PC-9 (cell line): ENCODE measurements around the gene COL4A1. TPM values are rescaled to one million over a fixed set of nuclear protein-coding genes. Genes with fewer than 3 reads are reported as not detected.

Experiments
- BruUV-seq: library from RNA; stranded (reverse); fragments of 400-500 nt; replicated peaks from 2 replicates; lab custom pipeline; 2021; lab: Mats Ljungman, UMichigan
- CTCF ChIA-PET: fragments of 300-600 bp; sonication (Branson Sonifier 250); formaldehyde crosslinking; loops from one replicate; lab custom pipeline; 2022; ENCODE audit warnings: antibody characterized with exemption; lab: Charles Lee
- POLR2A ChIA-PET: fragments of 300-600 bp; sonication (Branson Sonifier 250); formaldehyde crosslinking; loops from one replicate; lab custom pipeline; 2022; ENCODE audit warnings: antibody characterized with exemption; ENCODE audit not compliant: unreplicated experiment; lab: Charles Lee
- DNase-seq, 2 experiments: peaks; one replicate each; pipeline versions ENCODE4 v3.0.0 to v3.0.0-alpha.2; 2015 to 2022; ENCODE audit warnings: mixed read lengths in 1 of 2
- H2AFZ ChIP-seq: fragments of 200-600 bp; sonication (generic); 2 replicates; pipeline ENCODE4 v1.8.1; 2017; ENCODE audit warnings: antibody characterized with exemption
- H3F3A ChIP-seq: fragments of 200-600 bp; sonication (generic); 2 replicates; pipeline ENCODE4 v1.8.1; 2017; ENCODE audit warnings: antibody characterized with exemption, mild to moderate bottlenecking, low read depth; ENCODE audit not compliant: insufficient read depth
- H3K27ac ChIP-seq: fragments of 200-600 bp; sonication (generic); 2 replicates; pipeline ENCODE4 v1.6.1; 2016; ENCODE audit warnings: mixed run types
- H3K27me3 ChIP-seq: fragments of 200-600 bp; sonication (generic); 2 replicates; pipeline ENCODE4 v1.6.1; 2016; ENCODE audit warnings: low read depth, mixed run types; ENCODE audit not compliant: insufficient read depth
- H3K36me3 ChIP-seq: fragments of 200-600 bp; sonication (generic); 2 replicates; pipeline ENCODE4 v1.6.1; 2016; ENCODE audit warnings: low read depth, mixed run types
- H3K4me1 ChIP-seq: fragments of 200-600 bp; sonication (generic); replicated peaks from 2 replicates; pipeline ENCODE4 v1.6.1; 2016; ENCODE audit warnings: mixed run types; ENCODE audit not compliant: insufficient read depth
- H3K4me2 ChIP-seq: fragments of 200-600 bp; sonication (generic); 2 replicates; pipeline ENCODE4 v1.6.1; 2017; ENCODE audit warnings: mixed run types
- H3K4me3 ChIP-seq: fragments of 200-600 bp; sonication (generic); 2 replicates; pipeline ENCODE4 v1.6.1; 2016; ENCODE audit warnings: mixed run types
- H3K79me2 ChIP-seq: fragments of 200-600 bp; sonication (generic); 2 replicates; pipeline ENCODE4 v1.6.1; 2017; ENCODE audit warnings: low read depth, mixed run types
- H3K9me2 ChIP-seq: fragments of 200-600 bp; sonication (generic); 2 replicates; pipeline ENCODE4 v1.8.1; 2017; ENCODE audit warnings: mild to moderate bottlenecking; ENCODE audit not compliant: insufficient read depth
- H3K9me3 ChIP-seq: fragments of 200-600 bp; sonication (generic); 2 replicates; pipeline ENCODE4 v1.8.1; 2016; ENCODE audit warnings: low read depth; ENCODE audit not compliant: insufficient read depth
- H4K20me1 ChIP-seq: fragments of 200-600 bp; sonication (generic); 2 replicates; pipeline ENCODE4 v1.8.1; 2017; ENCODE audit not compliant: insufficient read depth
- EZH2 ChIP-seq: fragments of 200-600 bp; sonication (generic); IDR thresholded peaks from 2 replicates; pipeline ENCODE4 v1.8.0; 2017; ENCODE audit warnings: antibody characterized with exemption, low read depth
- intact Hi-C: fragments of 100-400 bp; cut with micrococcal nuclease; formaldehyde crosslinking; loops from one replicate; pipeline ENCODE4 v1.10.0; 2022; ENCODE audit not compliant: unreplicated experiment
- total RNA-seq: library from RNA; stranded (reverse); gene quantifications from 2 replicates; pipeline ENCODE4 v1.2.3, GENCODE V29; 2021
- TF ChIP-seq, protein P1 (sequence below): fragments of 200-600 bp; sonication (generic); conservative IDR thresholded peaks from 2 replicates; pipeline ENCODE4 v1.6.1; 2017; ENCODE audit warnings: mixed run types, antibody characterized with exemption, mild to moderate bottlenecking, moderate library complexity

The COL4A1 gene
- total RNA-seq, 1 experiment from 2014 or later = 24.5 TPM

DNA sequence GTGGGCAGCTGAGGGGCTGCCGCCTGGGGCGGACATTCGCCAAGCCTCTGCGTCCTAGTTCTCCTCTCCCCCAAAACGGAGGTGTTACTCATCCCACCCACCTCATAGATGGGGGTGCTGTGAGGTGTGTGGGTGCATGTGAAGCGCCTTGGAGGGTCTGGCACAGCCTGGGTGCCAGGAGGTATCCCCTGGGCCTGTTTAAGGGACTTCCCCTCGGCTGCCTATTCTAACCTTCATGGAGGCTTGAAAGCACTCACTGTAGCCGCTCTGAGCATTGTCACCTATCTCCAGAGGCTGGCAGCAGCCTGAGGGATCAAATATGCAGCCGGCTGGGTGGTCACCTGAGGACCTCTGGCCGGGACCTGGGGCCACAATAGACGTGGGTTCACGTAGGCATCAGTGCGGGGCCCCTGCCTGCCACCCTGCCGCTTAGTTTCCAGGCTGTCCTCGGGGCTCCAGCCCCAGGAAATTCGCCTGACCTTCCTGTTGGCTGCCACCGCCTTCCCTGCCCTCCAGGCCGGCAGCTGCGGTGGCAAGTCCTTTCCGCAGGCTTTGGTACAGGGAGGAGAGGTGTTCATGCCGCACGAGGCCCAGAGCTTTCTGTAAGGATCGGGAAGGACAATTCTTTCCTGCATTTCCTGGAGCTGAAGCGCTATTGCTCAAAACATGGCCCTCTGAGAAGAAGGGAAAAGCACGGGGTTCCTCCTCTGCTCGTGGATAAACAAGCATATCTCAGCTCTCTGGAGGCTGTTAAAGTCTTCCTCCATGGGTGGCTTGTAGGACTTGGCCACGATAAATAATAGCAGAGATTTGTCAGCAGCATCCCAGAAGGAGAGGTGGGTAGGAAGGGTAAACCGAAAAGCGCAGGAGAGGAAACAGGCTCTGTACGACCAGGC is 4.7 kb upstream of the COL4A1 start:
- H3K4me3 ChIP-seq = no peak overlapping the region
- peaks cover 14% of the 10 kb centered on the region for H3F3A ChIP-seq
- no peaks in the 10 kb centered on the region for H4K20me1 ChIP-seq
- H3K79me2 ChIP-seq = no peaks in the 10 kb centered on the region
- no peak overlapping the region; the same call in 1 of the 2 replicates for H3K4me2 ChIP-seq
- peaks cover 14% of the 10 kb centered on the region for H3K4me1 ChIP-seq
- no peaks in the 10 kb centered on the region for H3K9me3 ChIP-seq
- peak in 1 of 2 experiments; percentile 5 for DNase-seq
- no peaks in the 10 kb centered on the region for H3K36me3 ChIP-seq
- peak overlapping the region; percentile 34 for H3K27ac ChIP-seq
- no peak for TF ChIP-seq EZH2
- TF ChIP-seq, protein P1, sequence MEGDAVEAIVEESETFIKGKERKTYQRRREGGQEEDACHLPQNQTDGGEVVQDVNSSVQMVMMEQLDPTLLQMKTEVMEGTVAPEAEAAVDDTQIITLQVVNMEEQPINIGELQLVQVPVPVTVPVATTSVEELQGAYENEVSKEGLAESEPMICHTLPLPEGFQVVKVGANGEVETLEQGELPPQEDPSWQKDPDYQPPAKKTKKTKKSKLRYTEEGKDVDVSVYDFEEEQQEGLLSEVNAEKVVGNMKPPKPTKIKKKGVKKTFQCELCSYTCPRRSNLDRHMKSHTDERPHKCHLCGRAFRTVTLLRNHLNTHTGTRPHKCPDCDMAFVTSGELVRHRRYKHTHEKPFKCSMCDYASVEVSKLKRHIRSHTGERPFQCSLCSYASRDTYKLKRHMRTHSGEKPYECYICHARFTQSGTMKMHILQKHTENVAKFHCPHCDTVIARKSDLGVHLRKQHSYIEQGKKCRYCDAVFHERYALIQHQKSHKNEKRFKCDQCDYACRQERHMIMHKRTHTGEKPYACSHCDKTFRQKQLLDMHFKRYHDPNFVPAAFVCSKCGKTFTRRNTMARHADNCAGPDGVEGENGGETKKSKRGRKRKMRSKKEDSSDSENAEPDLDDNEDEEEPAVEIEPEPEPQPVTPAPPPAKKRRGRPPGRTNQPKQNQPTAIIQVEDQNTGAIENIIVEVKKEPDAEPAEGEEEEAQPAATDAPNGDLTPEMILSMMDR = no peak
- H2AFZ ChIP-seq = 0 out of 2 replicates have a peak overlapping the region, but pooled peaks have one; percentile 22
- POLR2A ChIA-PET = no interaction called here
- no TSS peak for BruUV-seq
- H3K27me3 ChIP-seq = no peaks in the 10 kb centered on the region
- CTCF ChIA-PET = interaction anchor here (0.7 kb wide), 1 partner anchor 19 kb away, joined by 7 read pairs; no protein-coding TSS in a partner anchor
- intact Hi-C loops = no loop called here
- H3K9me2 ChIP-seq = no peaks in the 10 kb centered on the region

DNA sequence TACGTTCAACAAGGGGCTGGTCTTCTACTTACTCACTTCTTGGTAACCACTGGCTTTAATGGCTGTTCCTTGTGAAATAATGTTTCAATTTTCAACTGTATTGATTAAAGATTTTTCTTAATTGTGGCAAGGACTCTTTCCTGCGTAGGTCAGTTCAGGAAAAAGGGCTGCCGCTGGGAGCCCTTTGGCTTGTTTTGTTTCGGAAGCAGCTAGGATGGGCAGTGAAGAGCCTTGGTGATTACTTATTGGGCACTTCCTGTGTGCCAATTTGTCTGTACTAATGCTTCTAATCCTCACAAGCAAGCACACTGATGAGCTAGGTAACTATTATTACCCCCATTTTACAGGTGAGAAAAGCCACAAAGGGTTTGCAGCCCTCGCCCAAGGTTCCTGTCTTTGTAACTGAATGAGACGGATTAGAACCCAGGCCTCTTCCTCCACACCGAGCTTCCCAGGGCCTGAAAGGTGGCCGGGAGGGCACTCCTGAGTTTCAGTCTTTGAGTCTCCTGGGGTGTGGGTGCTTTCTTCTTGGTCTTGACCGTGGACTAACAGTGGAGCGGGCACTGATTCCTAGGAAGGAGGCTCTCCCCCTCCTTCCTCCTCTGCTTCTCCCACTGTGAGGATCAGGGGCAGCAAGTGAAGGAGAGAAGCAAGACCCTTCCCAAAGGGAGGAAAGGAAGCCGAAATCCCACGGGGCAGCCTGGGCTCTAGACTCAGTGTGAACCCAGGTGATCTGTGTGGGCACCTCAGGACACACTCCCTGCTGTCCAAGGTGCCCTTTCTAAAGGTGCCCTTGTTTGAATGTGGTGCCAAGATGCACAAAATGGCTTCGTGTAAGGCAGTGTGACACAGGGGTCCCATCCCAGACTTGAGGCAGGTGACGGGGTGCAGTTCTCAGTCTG is 3.8 kb upstream of the COL4A1 start:
- Histone ChIP-seq H4K20me1 (no peaks in the 10 kb centered on the region), H3K4me1 (peaks cover 17% of the 10 kb centered on the region), H3K4me3 (no peak overlapping the region), H2AFZ (no peak overlapping the region), H3K9me2 (no peaks in the 10 kb centered on the region), H3K36me3 (no peaks in the 10 kb centered on the region), H3F3A (peaks cover 11% of the 10 kb centered on the region), H3K9me3 (no peaks in the 10 kb centered on the region), H3K4me2 (no peak overlapping the region), H3K79me2 (no peaks in the 10 kb centered on the region), H3K27me3 (no peaks in the 10 kb centered on the region), H3K27ac (no peak overlapping the region)
- intact Hi-C loops = no loop called here
- ChIA-PET CTCF (no interaction called here), POLR2A (no interaction called here)
- TF ChIP-seq EZH2 = no peak
- TF ChIP-seq, protein P1 = no peak
- no peak for DNase-seq
- no TSS peak for BruUV-seq
